SU-DHL-6 (cell line): Measurements from ENCODE around the gene HHIP.

Experiments used
- H2AFZ ChIP-seq: fragments of 200-600 bp; sonication (generic); 2 replicates; pipeline ENCODE4 v1.6.1; 2014; ENCODE audit warnings: low read depth, mild to moderate bottlenecking, moderate library complexity, mixed read lengths, antibody characterized with exemption, low read length; ENCODE audit not compliant: severe bottlenecking
- H3F3A ChIP-seq: fragments of 200-600 bp; shearing (Covaris generic); 2 replicates; pipeline ENCODE4 v1.6.0; 2016; ENCODE audit warnings: antibody characterized with exemption, mild to moderate bottlenecking; ENCODE audit not compliant: insufficient read depth
- H3K27ac ChIP-seq: fragments of 200-600 bp; sonication (generic); 2 replicates; pipeline ENCODE4 v1.5.1; 2016; ENCODE audit warnings: low read depth, mild to moderate bottlenecking, low read length, moderate library complexity, mixed read lengths
- H3K27me3 ChIP-seq: fragments of 200-600 bp; sonication (generic), shearing (Covaris generic); 2 replicates; pipeline ENCODE4 v1.6.0; 2014; ENCODE audit warnings: mild to moderate bottlenecking, low read length
- H3K36me3 ChIP-seq: fragments of 200-600 bp; sonication (generic); 2 replicates; pipeline ENCODE4 v1.6.1; 2014; ENCODE audit warnings: mild to moderate bottlenecking, low read length, mixed read lengths
- H3K4me2 ChIP-seq: fragments of 300-600, 200-600 bp; shearing (Covaris generic), sonication (generic); 2 replicates; pipeline ENCODE4 v1.6.0; 2014; ENCODE audit warnings: low read length, low read depth, mild to moderate bottlenecking; ENCODE audit not compliant: poor library complexity, severe bottlenecking
- H3K4me3 ChIP-seq: fragments of 200-600 bp; sonication (generic); 2 replicates; pipeline ENCODE4 v1.5.1; 2014; ENCODE audit warnings: antibody characterized with exemption, low read length, mild to moderate bottlenecking, mixed read lengths; ENCODE audit not compliant: insufficient read depth, poor library complexity, severe bottlenecking
- H3K79me2 ChIP-seq: fragments of 200-600 bp; sonication (generic); 2 replicates; pipeline ENCODE4 v1.6.1; 2014; ENCODE audit warnings: mild to moderate bottlenecking, low read length, moderate library complexity; ENCODE audit not compliant: insufficient read depth
- H3K9ac ChIP-seq: fragments of 200-600 bp; sonication (generic); 2 replicates; pipeline ENCODE4 v1.7.0; 2014; ENCODE audit warnings: mild to moderate bottlenecking, low read length
- H3K9me2 ChIP-seq: fragments of 200-600 bp; sonication (generic); replicated peaks from 2 replicates; pipeline ENCODE4 v1.6.1; 2014; ENCODE audit warnings: low read length; ENCODE audit not compliant: insufficient read depth
- H3K9me3 ChIP-seq: fragments of 200-600 bp; sonication (generic); 2 replicates; pipeline ENCODE4 v1.6.1; 2014; ENCODE audit warnings: low read length, mixed read lengths; ENCODE audit not compliant: insufficient read depth
- H4K20me1 ChIP-seq: fragments of 200-600 bp; sonication (generic); 2 replicates; pipeline ENCODE4 v1.6.1; 2014; ENCODE audit warnings: low read depth, mild to moderate bottlenecking, antibody characterized with exemption, low read length, moderate library complexity, mixed read lengths
- CTCF ChIP-seq: fragments of 200-600 bp; sonication (generic); IDR thresholded peaks from one replicate; pipeline ENCODE4 v1.5.1; 2017; ENCODE audit warnings: antibody characterized with exemption, mild to moderate bottlenecking, low read length, moderate library complexity; ENCODE audit not compliant: insufficient read depth, poor library complexity, severe bottlenecking
- EZH2phosphoT487 ChIP-seq: fragments of 200-600 bp; sonication (generic), shearing (Covaris generic); conservative IDR thresholded peaks from 2 replicates; pipeline ENCODE4 v1.6.1; 2018; ENCODE audit warnings: mild to moderate bottlenecking, antibody characterized with exemption, low read length, moderate library complexity, mixed read lengths

HHIP gene

GRCh38 chr4:144733566-144733965 is 87.6 kb downstream of the HHIP start:
- Histone ChIP-seq H3K36me3 (no peaks in the 10 kb centered on the region), H3K27me3 (no peaks in the 10 kb centered on the region), H2AFZ (no peak overlapping the region), H3K9ac (no peak overlapping the region), H3F3A (no peaks in the 10 kb centered on the region), H3K27ac (no peak overlapping the region), H3K4me2 (no peak overlapping the region), H3K79me2 (no peaks in the 10 kb centered on the region), H3K9me3 (no peaks in the 10 kb centered on the region), H3K4me3 (no peak overlapping the region), H3K9me2 (no peaks in the 10 kb centered on the region), H4K20me1 (no peaks in the 10 kb centered on the region)
- TF ChIP-seq EZH2phosphoT487 = no peak
- TF ChIP-seq CTCF = no peak

GRCh38 chr4:144734522-144734921 is 88.6 kb downstream of the HHIP start:
- TF ChIP-seq CTCF (no peak), EZH2phosphoT487 (no peak)
- no peaks in the 10 kb centered on the region for H3K9me2 ChIP-seq
- no peaks in the 10 kb centered on the region for H3K36me3 ChIP-seq
- no peak overlapping the region for H3K4me2 ChIP-seq
- no peak overlapping the region for H2AFZ ChIP-seq
- no peaks in the 10 kb centered on the region for H3K27me3 ChIP-seq
- H3K9me3 ChIP-seq = no peaks in the 10 kb centered on the region
- no peak overlapping the region for H3K9ac ChIP-seq
- no peaks in the 10 kb centered on the region for H3F3A ChIP-seq
- no peak overlapping the region for H3K27ac ChIP-seq
- no peaks in the 10 kb centered on the region for H3K79me2 ChIP-seq
- no peaks in the 10 kb centered on the region for H4K20me1 ChIP-seq
- H3K4me3 ChIP-seq = no peak overlapping the region

GRCh38 chr4:144738649-144739048 is 92.7 kb downstream of the HHIP start:
- Histone ChIP-seq H3K4me2 (no peak overlapping the region), H2AFZ (no peak overlapping the region), H3K36me3 (no peaks in the 10 kb centered on the region), H3K9me3 (no peaks in the 10 kb centered on the region), H3K4me3 (no peak overlapping the region), H3K79me2 (no peaks in the 10 kb centered on the region), H3F3A (no peaks in the 10 kb centered on the region), H3K9ac (no peak overlapping the region), H3K27me3 (no peaks in the 10 kb centered on the region), H3K9me2 (no peaks in the 10 kb centered on the region), H3K27ac (no peak overlapping the region), H4K20me1 (no peaks in the 10 kb centered on the region)
- TF ChIP-seq CTCF = no peak
- no peak for TF ChIP-seq EZH2phosphoT487
